Type B pancreatic cell (in vitro differentiated cells): ENCODE data around the gene TRAF3. TPM values are rescaled to one million over a fixed set of nuclear protein-coding genes. Genes with fewer than 3 reads are reported as not detected.

ENCODE experiments used
- DNase-seq: peaks from one replicate; pipeline ENCODE4 v3.0.0; 2021; ENCODE audit warnings: mixed read lengths; ENCODE audit not compliant: unreplicated experiment; ENCODE audit errors: extremely low spot score
- H3K27ac Mint-ChIP-seq: 2 replicates; pipeline ENCODE4 v1.8.0; 2021; ENCODE audit warnings: mild to moderate bottlenecking, mixed read lengths
- H3K27me3 Mint-ChIP-seq: 2 replicates; pipeline ENCODE4 v1.8.0; 2021; ENCODE audit warnings: mixed read lengths
- H3K36me3 Mint-ChIP-seq: 2 replicates; pipeline ENCODE4 v1.8.0; 2021; ENCODE audit warnings: mixed read lengths
- H3K4me1 Mint-ChIP-seq: one replicate; pipeline ENCODE4 v1.8.0; 2021; ENCODE audit warnings: mixed read lengths; ENCODE audit not compliant: unreplicated experiment
- H3K4me3 Mint-ChIP-seq: 2 replicates; pipeline ENCODE4 v1.8.0; 2021; ENCODE audit warnings: mild to moderate bottlenecking, mixed read lengths
- H3K9me3 Mint-ChIP-seq: 2 replicates; pipeline ENCODE4 v1.8.0; 2021; ENCODE audit warnings: mixed read lengths
- CTCF ChIP-seq: fragments of 200-600 bp; sonication (generic); conservative IDR thresholded peaks from 2 replicates; pipeline ENCODE4 v1.5.0; 2021; ENCODE audit warnings: antibody characterized with exemption, mild to moderate bottlenecking
- total RNA-seq: library from RNA; stranded (reverse); gene quantifications from 2 replicates; pipeline ENCODE4 v1.2.1, GENCODE V29; 2021; ENCODE audit warnings: low replicate concordance

Gene TRAF3
- total RNA-seq, 1 donor from 2014 or later: 24.0 TPM

- Mint-ChIP-seq H3K9me3 (no peaks in the 10 kb centered on the region), H3K36me3 (no peaks in the 10 kb centered on the region), H3K4me3 (no peak overlapping the region), H3K4me1 (peaks cover 38% of the 10 kb centered on the region), H3K27ac (no peak overlapping the region), H3K27me3 (no peaks in the 10 kb centered on the region)
- no peak for TF ChIP-seq CTCF
- DNase-seq: no peak
These were observed 46.3 kb downstream of the TRAF3 start for GRCh38 chr14:102823546-102823945.

- no peak for TF ChIP-seq CTCF
These were observed 47.6 kb downstream of the TRAF3 start for GRCh38 chr14:102824832-102825231.

GRCh38 chr14:102825307-102826095, 48.3 kb downstream of the TRAF3 start:
- H3K9me3 Mint-ChIP-seq: no peaks in the 10 kb centered on the region
- peaks cover 40% of the 10 kb centered on the region for H3K4me1 Mint-ChIP-seq
- H3K27me3 Mint-ChIP-seq: no peaks in the 10 kb centered on the region
- TF ChIP-seq CTCF: no peak
- H3K36me3 Mint-ChIP-seq: no peaks in the 10 kb centered on the region
- H3K4me3 Mint-ChIP-seq: no peak overlapping the region
- H3K27ac Mint-ChIP-seq: no peak overlapping the region
- DNase-seq: no peak

More at GRCh38 chr14:102824832-102825231, 47.6 kb downstream of the TRAF3 start:
- H3K4me1 Mint-ChIP-seq: peaks cover 40% of the 10 kb centered on the region
- H3K27me3 Mint-ChIP-seq: no peaks in the 10 kb centered on the region
- no peak overlapping the region for H3K4me3 Mint-ChIP-seq
- H3K9me3 Mint-ChIP-seq: no peaks in the 10 kb centered on the region
- no peak for DNase-seq
- H3K27ac Mint-ChIP-seq: no peak overlapping the region
- H3K36me3 Mint-ChIP-seq: no peaks in the 10 kb centered on the region

- DNase-seq: no peak
- Mint-ChIP-seq H3K4me3 (no peak overlapping the region), H3K27me3 (no peaks in the 10 kb centered on the region), H3K4me1 (peaks cover 42% of the 10 kb centered on the region), H3K36me3 (no peaks in the 10 kb centered on the region), H3K9me3 (no peaks in the 10 kb centered on the region), H3K27ac (peak overlapping the region; percentile 3)
- TF ChIP-seq CTCF: no peak
These were observed 48.9 kb downstream of the TRAF3 start for GRCh38 chr14:102826161-102826560.

- no peak overlapping the region for H3K4me3 Mint-ChIP-seq
- peaks cover 4% of the 10 kb centered on the region for H3K36me3 Mint-ChIP-seq
- H3K27me3 Mint-ChIP-seq: no peaks in the 10 kb centered on the region
- no peak for DNase-seq
- no peaks in the 10 kb centered on the region for H3K9me3 Mint-ChIP-seq
- no peak for TF ChIP-seq CTCF
- H3K27ac Mint-ChIP-seq: no peak overlapping the region
- peaks cover 42% of the 10 kb centered on the region for H3K4me1 Mint-ChIP-seq
These were observed 49.8 kb downstream of the TRAF3 start for GRCh38 chr14:102826751-102827675.
